Subcutaneous abdominal adipose tissue (tissue), 5 donors: ENCODE measurements around the gene QRICH1.
A peak's percentile ranks its signal among the peaks of the same experiment; 100 is the strongest.

Experiments used
- H3K27ac ChIP-seq: one replicate; pipeline ENCODE4 v1.7.0; 2013; ENCODE audit warnings: low read depth, mild to moderate bottlenecking, inconsistent platforms, low read length, moderate library complexity
- H3K27me3 ChIP-seq, 5 donors: one replicate each; pipeline ENCODE4 v1.7.0; 2013; ENCODE audit warnings: low read length in 5 of 5, inconsistent platforms in 1 of 5; ENCODE audit not compliant: control insufficient read depth in 5 of 5, insufficient read depth in 4 of 5
- H3K36me3 ChIP-seq, 5 donors: one replicate each; pipeline ENCODE4 v1.7.0; 2013; ENCODE audit warnings: low read length in 5 of 5; ENCODE audit not compliant: control insufficient read depth in 5 of 5, insufficient read depth in 5 of 5
- H3K4me1 ChIP-seq, 5 donors: one replicate each; pipeline ENCODE4 v1.7.0; 2013; ENCODE audit warnings: low read length in 5 of 5, mild to moderate bottlenecking in 3 of 5, moderate library complexity in 1 of 5; ENCODE audit not compliant: control insufficient read depth in 5 of 5, insufficient read depth in 5 of 5
- H3K4me3 ChIP-seq, 5 donors: one replicate each; pipeline ENCODE4 v1.7.0; 2013; ENCODE audit warnings: low read length in 5 of 5, low read depth in 1 of 5
- H3K9ac ChIP-seq, 5 donors: one replicate each; pipeline ENCODE4 v1.7.0; 2013; ENCODE audit warnings: low read length in 5 of 5, mild to moderate bottlenecking in 4 of 5, moderate library complexity in 3 of 5
- H3K9me3 ChIP-seq, 5 donors: one replicate each; pipeline ENCODE4 v1.7.0; 2013; ENCODE audit warnings: low read length in 5 of 5; ENCODE audit not compliant: control insufficient read depth in 5 of 5
- donor health status: healthy.
- donor health status: healthy.
- donor health status: healthy.
- donor health status: healthy.
- donor health status: healthy.

Gene QRICH1, protein sequence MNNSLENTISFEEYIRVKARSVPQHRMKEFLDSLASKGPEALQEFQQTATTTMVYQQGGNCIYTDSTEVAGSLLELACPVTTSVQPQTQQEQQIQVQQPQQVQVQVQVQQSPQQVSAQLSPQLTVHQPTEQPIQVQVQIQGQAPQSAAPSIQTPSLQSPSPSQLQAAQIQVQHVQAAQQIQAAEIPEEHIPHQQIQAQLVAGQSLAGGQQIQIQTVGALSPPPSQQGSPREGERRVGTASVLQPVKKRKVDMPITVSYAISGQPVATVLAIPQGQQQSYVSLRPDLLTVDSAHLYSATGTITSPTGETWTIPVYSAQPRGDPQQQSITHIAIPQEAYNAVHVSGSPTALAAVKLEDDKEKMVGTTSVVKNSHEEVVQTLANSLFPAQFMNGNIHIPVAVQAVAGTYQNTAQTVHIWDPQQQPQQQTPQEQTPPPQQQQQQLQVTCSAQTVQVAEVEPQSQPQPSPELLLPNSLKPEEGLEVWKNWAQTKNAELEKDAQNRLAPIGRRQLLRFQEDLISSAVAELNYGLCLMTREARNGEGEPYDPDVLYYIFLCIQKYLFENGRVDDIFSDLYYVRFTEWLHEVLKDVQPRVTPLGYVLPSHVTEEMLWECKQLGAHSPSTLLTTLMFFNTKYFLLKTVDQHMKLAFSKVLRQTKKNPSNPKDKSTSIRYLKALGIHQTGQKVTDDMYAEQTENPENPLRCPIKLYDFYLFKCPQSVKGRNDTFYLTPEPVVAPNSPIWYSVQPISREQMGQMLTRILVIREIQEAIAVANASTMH

DNA sequence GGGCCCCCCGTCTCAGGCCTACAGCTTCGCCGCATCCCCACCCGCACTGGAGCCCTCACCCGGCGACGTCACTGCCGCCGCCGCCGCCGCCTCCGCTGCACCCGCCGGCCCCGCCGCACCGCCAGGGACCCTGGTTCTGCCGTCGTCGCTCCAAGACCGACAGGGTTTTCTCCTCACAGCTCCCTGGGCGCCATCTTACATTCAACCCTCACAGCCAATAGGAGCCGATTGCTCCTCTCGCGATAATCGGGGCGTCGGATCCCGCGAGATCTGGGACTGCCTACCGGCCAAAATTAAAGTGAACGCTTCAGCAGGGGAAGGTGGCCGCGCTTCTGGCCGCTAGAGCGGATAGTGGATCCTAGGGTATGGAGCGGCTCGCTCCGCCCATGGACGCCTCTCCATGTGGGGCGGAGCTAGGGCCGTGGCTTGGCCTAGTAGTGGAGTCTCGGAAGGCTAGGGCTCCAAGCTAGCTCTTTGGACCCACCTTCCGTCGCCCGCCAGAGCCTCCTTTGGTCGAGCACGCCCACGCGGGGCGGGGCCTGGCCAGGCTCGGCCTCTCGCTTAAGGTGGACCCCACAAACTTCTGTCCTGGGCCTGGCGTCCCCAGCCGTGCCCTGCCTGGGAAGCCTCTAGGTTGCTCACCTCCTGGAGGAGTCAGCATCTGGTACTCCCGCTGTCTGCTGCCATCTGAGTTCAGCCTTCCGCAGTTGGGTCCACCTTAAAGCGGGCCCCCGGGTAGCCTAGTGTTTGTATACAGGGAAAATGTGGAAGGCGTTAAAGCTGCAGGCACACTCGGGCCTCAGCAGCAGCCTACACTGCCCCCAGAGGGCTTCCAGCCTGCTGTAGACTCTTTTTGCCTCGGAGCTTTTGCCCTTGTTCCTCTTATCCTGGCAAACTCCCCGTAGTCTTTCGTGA lies at the start of gene QRICH1:
QRICH1 (minus strand) TSS at position 219 of the 915 bp plus-strand sequence. CDS start 17,054 bp downstream, outside the sequence.
- Histone ChIP-seq H3K27ac (peak within 1 kb of the TSS; percentile 93), H3K27me3 (no peaks in the 10 kb centered on the region), H3K9ac (peak within 1 kb of the TSS; percentile 63 to 94 (median 87)), H3K4me1 (peaks cover 5 to 41% (median 34%) of the 10 kb centered on the region in 5 donors), H3K9me3 (no peaks in the 10 kb centered on the region), H3K36me3 (peaks cover 0 to 24% (median 20%) of the 10 kb centered on the region in 5 donors), H3K4me3 (peak within 1 kb of the TSS; percentile 79 to 98 (median 92))

- H3K4me1 ChIP-seq = no peaks in the 10 kb centered on the region
- no peak overlapping the region for H3K27ac ChIP-seq
- no peaks in the 10 kb centered on the region for H3K36me3 ChIP-seq
- H3K27me3 ChIP-seq = peaks cover 0 to 5% (median 3%) of the 10 kb centered on the region in 5 donors
- no peaks in the 10 kb centered on the region for H3K9me3 ChIP-seq
- H3K9ac ChIP-seq = no peak overlapping the region
- no peak overlapping the region for H3K4me3 ChIP-seq
These were observed 46.2 kb upstream of the QRICH1 start for GRCh38 chr3:49140080-49140479.

GRCh38 chr3:49135499-49135898 lies 41.6 kb upstream of the QRICH1 start:
- Histone ChIP-seq H3K4me3 (no peak overlapping the region), H3K36me3 (peaks cover 0 to 11% (median 7%) of the 10 kb centered on the region in 5 donors), H3K4me1 (peaks cover 7 to 36% (median 27%) of the 10 kb centered on the region in 5 donors), H3K9ac (no peak overlapping the region), H3K27ac (no peak overlapping the region), H3K9me3 (no peaks in the 10 kb centered on the region), H3K27me3 (peaks cover 0 to 5% (median 3%) of the 10 kb centered on the region in 5 donors)

- Histone ChIP-seq H3K27ac (no peak overlapping the region), H3K9ac (peak overlapping the region in 1 of 5 donors; percentile 10)
These were observed 40.8 kb upstream of the QRICH1 start for GRCh38 chr3:49134471-49135265.

GRCh38 chr3:49133226-49133951 lies 39.5 kb upstream of the QRICH1 start:
- Histone ChIP-seq H3K4me1 (peaks cover 7 to 41% (median 32%) of the 10 kb centered on the region in 5 donors), H3K4me3 (peak overlapping the region; percentile 72 to 95 (median 86)), H3K27me3 (peaks cover 0 to 5% (median 0%) of the 10 kb centered on the region in 5 donors), H3K27ac (peak overlapping the region; percentile 75), H3K9me3 (no peaks in the 10 kb centered on the region), H3K9ac (peak overlapping the region; percentile 49 to 91 (median 70)), H3K36me3 (peaks cover 0 to 32% (median 28%) of the 10 kb centered on the region in 5 donors)

More at GRCh38 chr3:49134471-49135265, 40.8 kb upstream of the QRICH1 start:
- no peak overlapping the region for H3K4me3 ChIP-seq
- H3K27me3 ChIP-seq = peaks cover 0 to 5% (median 2%) of the 10 kb centered on the region in 5 donors
- H3K4me1 ChIP-seq = peaks cover 7 to 41% (median 32%) of the 10 kb centered on the region in 5 donors
- H3K9me3 ChIP-seq = no peaks in the 10 kb centered on the region
- peaks cover 0 to 19% (median 15%) of the 10 kb centered on the region in 5 donors for H3K36me3 ChIP-seq

GRCh38 chr3:49132437-49133225 lies 38.8 kb upstream of the QRICH1 start, which contains the start of gene LAMB2:
LAMB2 (minus strand) TSS chr3:49133050; CDS start chr3:49132867, 183 bp downstream.
- H3K27ac ChIP-seq = peak within 1 kb of the TSS; percentile 75
- peaks cover 0 to 2% (median 0%) of the 10 kb centered on the region in 5 donors for H3K27me3 ChIP-seq
- H3K9ac ChIP-seq = peak within 1 kb of the TSS; percentile 49 to 93 (median 87)
- H3K4me3 ChIP-seq = peak within 1 kb of the TSS; percentile 72 to 95 (median 86)
- H3K36me3 ChIP-seq = peaks cover 0 to 37% (median 32%) of the 10 kb centered on the region in 5 donors
- no peaks in the 10 kb centered on the region for H3K9me3 ChIP-seq
- H3K4me1 ChIP-seq = peaks cover 7 to 41% (median 32%) of the 10 kb centered on the region in 5 donors

DNA sequence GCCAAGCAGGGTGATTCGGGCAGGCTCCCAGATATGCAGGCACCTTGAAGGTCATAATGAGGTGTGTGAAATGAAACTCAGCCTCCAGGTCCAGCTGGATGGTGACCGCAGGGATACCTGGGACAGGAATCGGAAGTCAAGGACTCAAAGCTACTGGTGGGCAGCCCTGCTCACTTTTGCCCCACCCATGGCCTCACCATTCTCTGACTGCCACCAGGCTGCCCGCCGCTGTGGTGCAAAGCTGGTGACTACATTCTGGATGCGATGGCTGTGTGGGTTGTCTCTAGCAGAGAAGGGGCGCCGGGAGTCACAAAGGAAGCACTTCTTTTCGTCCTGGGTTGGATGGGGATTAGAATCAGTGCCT lies 38.2 kb upstream of the QRICH1 start:
- no peaks in the 10 kb centered on the region for H3K27me3 ChIP-seq
- H3K9ac ChIP-seq = peak overlapping the region; percentile 47 to 93 (median 87)
- H3K9me3 ChIP-seq = no peaks in the 10 kb centered on the region
- peak overlapping the region; percentile 75 for H3K27ac ChIP-seq
- peaks cover 7 to 41% (median 32%) of the 10 kb centered on the region in 5 donors for H3K4me1 ChIP-seq
- H3K4me3 ChIP-seq = peak overlapping the region; percentile 72 to 95 (median 86)
- H3K36me3 ChIP-seq = peaks cover 0 to 40% (median 34%) of the 10 kb centered on the region in 5 donors

- Histone ChIP-seq H3K27me3 (no peaks in the 10 kb centered on the region), H3K9ac (peak overlapping the region; percentile 56 to 93 (median 87)), H3K36me3 (peaks cover 0 to 44% (median 39%) of the 10 kb centered on the region in 5 donors), H3K9me3 (no peaks in the 10 kb centered on the region), H3K4me3 (peak overlapping the region; percentile 72 to 95 (median 86)), H3K4me1 (peaks cover 7 to 41% (median 32%) of the 10 kb centered on the region in 5 donors), H3K27ac (no peak overlapping the region)
These were observed 37.7 kb upstream of the QRICH1 start for GRCh38 chr3:49131576-49131975.
